LHCN-M2 (cell line): Measurements from ENCODE around the gene PDLIM7. TPM values are rescaled to one million over a fixed set of nuclear protein-coding genes. Genes with fewer than 3 reads are reported as not detected.

Experiments
- DNase-seq: peaks from one replicate; pipeline ENCODE4 v3.0.0-alpha.2; 2012; ENCODE audit warnings: low read depth
- total RNA-seq: library from RNA; depleted of rRNA; stranded (reverse); fragments of >200 nt; gene quantifications from 2 replicates; pipeline ENCODE4 v1.2.3, GENCODE V29; 2014

Gene PDLIM7
- total RNA-seq, 1 experiment from 2014 or later = 252 TPM

- DNase-seq = no peak
Measured at GRCh38 chr5:177475563-177476427, 21.6 kb downstream of the PDLIM7 start.

GRCh38 chr5:177474846-177475562, 22.4 kb downstream of the PDLIM7 start:
- DNase-seq = no peak

GRCh38 chr5:177474002-177474476, 23.4 kb downstream of the PDLIM7 start:
- DNase-seq = no peak

- DNase-seq = peak; percentile 58
Measured at GRCh38 chr5:177473443-177474001, 23.9 kb downstream of the PDLIM7 start, which contains the start of gene DBN1. DBN1 (minus strand) TSS chr5:177473634; CDS start chr5:177473521, 113 bp downstream.

GRCh38 chr5:177472460-177473442, 24.7 kb downstream of the PDLIM7 start:
- DNase-seq = no peak

- no peak for DNase-seq
Measured at GRCh38 chr5:177471610-177472356, 25.6 kb downstream of the PDLIM7 start.

- no peak for DNase-seq
Measured at GRCh38 chr5:177470759-177471536, 26.5 kb downstream of the PDLIM7 start.

GRCh38 chr5:177469750-177470525, 27.5 kb downstream of the PDLIM7 start:
- no peak for DNase-seq

GRCh38 chr5:177468685-177469628, 28.4 kb downstream of the PDLIM7 start:
- no peak for DNase-seq

GRCh38 chr5:177468329-177468684, 29.1 kb downstream of the PDLIM7 start:
- DNase-seq = no peak

GRCh38 chr5:177467436-177467835, 30.0 kb downstream of the PDLIM7 start:
- no peak for DNase-seq

- DNase-seq = no peak
Measured at GRCh38 chr5:177466861-177467260, 30.5 kb downstream of the PDLIM7 start.

GRCh38 chr5:177465044-177465443, 32.4 kb downstream of the PDLIM7 start:
- no peak for DNase-seq

GRCh38 chr5:177462021-177462670, 35.3 kb downstream of the PDLIM7 start:
- no peak for DNase-seq

GRCh38 chr5:177459819-177460628, 37.4 kb downstream of the PDLIM7 start:
- DNase-seq = no peak

- no peak for DNase-seq
Measured at GRCh38 chr5:177459357-177459756, 38.0 kb downstream of the PDLIM7 start.
